Measurements from ENCODE around the gene FBF1.
"Not testable (repeated sequence)": the region's sequence is repeated elsewhere in the genome, so short reads cannot be mapped to it uniquely, and the experiment has no call there.

Gene FBF1

DNA sequence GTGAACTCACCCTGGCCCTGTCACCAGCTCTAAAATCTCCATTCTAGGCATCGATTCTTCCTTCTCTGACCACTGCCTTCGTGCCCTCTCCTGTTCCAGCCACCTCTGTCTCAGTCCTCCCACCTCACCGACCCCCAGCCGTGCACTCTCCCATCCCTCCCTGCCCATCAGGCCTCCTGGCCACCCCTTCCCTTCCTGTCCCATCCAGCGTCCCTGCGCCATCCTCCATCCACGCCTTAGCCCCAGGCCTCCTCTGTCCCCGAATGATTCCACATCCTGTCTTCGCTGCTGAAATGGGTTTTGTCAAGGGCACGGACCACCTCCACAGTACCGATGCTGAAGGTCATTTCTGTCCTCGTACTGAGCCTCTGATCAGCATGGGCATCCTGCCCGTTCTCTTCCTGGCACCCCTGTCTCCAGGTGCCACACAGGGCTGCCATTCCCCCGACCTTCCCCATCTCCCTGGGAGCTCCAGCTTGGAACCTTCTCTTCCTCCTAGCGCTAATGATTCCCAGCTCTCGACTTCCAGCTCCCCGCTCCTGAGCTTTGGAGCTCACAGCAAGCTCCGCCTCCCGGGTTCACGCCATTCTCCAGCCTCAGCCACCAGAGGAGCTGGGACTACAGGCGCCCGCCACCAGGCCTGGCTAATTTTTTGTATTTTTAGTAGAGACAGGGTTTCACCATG is 46.7 kb downstream of the FBF1 start:
- no peak for DNase-seq

- DNase-seq = no peak
Measured at GRCh38 chr17:75893305-75894048, 47.4 kb downstream of the FBF1 start.

DNA sequence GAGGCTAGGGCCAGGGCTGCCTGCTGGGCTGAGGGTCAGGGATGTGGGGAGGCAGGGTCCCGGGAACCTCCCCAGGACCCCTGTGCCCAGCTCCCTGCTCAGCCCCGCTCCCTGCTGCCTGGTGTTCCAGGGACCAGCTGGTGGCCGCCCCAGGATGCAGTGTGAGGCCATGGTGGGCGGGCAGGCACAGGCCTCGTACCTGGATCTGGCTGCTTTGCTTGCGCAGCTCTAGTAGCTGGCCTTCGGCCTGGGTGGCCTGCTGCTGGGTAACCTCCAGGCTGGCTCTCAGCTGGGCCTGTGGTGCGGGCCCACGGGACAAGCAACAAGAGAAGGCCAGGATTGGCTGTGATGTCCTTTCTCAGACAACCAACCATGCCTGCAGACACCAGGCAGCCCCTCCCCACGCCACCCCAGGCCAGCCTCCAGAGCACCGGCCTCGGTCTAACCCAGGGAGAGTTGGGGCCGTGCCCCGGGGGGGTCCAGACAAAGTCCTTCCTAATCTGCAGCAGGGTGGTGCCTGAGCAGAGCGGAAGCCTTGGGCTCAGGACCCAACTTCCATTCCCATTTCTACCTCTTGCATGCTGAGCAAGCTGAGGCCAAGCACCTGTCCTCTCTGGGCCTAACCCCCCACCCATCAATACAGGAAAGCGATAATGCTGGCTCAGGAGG is 48.2 kb downstream of the FBF1 start:
- DNase-seq = no peak

- DNase-seq = no peak
Measured at GRCh38 chr17:75891605-75892555, 49.0 kb downstream of the FBF1 start.

DNA sequence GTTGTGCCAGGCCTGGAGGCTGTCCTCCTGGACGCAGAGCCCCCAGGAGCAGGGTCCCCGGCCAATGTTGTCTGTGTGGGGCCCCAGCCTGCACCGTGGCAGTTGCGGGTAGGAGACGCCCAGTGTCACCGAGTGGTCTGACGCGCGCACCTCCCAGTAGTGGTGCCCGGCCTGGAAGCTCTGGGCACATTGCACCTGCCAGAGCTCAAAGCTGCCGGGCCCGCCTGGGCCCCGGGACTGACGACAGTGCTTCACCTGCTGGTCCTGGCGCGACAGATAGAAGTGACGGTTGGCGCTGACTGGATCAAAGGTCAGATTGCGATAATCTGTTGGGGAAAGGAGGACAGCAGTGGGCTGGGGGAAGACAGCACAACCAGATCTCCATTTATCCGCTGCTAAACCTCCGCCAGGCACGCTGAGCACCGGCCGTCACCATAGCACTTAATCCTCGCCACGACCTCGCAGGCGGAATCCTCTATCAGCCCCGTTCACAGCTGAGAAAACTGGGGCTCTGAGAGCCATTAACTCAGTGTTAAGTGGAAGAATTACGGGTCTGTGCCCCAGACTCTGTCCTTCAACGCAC is 49.7 kb downstream of the FBF1 start:
- no peak for DNase-seq

DNA sequence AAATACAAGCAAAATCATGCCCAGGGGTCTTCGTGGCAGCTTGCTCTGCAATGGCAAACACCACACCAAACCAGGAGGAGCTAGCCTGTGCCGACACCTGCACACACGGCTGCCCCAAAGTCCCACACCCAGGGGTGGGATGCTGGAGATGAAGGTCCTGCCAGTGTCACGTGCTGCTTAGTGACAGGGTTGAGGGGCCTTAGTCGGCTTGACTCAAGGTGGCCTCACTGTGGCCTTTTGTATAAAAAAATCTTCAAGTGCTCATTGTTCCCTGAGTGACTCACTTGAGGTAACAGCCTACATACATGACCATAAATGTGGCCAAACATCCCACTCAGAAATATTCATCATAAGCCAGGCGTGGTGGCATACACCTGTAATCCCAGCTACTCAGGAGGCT is 51.4 kb downstream of the FBF1 start:
- no peak for DNase-seq

- no peak for DNase-seq
Measured at GRCh38 chr17:75888484-75888883, 52.4 kb downstream of the FBF1 start.

DNA sequence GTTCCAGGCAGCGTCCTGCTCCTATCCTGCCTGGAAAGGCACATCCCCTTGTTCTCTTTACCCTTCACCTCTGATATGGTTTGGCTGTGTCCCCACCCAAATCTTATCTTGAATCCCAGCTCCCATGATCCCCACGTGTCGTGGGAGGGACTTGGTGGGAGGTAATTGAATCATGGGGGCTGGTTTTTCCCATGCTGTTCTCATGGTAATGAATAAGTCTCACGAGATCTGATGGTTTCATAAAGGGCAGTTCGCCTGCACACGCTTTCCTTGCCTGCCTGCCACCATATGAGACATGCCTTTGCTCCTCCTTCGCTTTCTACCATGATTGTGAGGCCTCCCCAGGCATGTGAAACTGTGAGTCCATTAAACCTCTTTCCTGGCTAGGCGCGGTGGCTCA is 55.0 kb downstream of the FBF1 start:
- DNase-seq = not testable (repeated sequence)

- DNase-seq = no peak
Measured at GRCh38 chr17:75885431-75885830, 55.4 kb downstream of the FBF1 start.

DNA sequence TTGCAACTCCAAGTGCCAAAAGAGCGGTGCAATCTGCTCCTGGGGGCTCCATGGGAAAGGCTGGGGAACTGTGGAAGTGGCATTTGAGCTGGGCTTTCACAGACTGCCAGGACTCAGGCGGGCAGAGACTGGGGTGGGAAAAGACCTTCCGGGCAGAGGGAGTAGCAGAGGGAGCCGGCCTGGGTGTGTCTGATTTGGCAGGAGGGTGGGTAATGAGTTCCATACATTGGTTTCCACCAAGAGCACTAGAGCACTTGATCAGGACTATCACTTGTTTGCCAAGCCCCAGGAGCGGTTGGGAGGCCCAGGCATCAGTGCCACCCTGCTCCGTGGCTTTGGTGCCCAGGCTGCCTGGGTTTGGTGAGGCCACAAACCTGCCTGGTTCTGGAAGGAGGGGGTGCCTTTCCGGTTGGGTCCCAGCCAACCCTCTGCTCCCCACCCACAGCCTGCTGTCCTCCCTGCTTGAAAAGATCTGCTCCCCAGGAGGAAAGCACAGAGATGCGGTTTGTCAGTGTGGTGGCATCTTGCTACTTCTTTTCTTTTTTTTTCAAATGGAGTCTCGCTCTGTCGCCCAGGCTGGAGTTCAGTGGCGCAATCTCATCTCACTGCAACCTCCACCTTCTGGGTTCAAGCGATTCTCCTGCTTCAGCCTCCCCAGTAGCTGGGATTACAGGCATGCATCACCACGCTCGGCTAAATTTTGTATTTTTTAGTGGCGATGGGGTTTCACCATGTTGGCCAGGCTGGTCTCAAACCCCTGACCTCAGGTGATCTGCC is 59.0 kb downstream of the FBF1 start:
- no peak for DNase-seq

GRCh38 chr17:75880266-75880665 is 60.6 kb downstream of the FBF1 start:
- no peak for DNase-seq

- DNase-seq = no peak
Measured at GRCh38 chr17:75878174-75878998, 62.5 kb downstream of the FBF1 start, which contains the start of gene TRIM47. Gene TRIM47, minus strand, starts transcription at chr17:75878581. Its CDS starts 33 bp downstream, at chr17:75878548.

GRCh38 chr17:75877752-75878173 is 63.1 kb downstream of the FBF1 start:
- DNase-seq = no peak

DNA sequence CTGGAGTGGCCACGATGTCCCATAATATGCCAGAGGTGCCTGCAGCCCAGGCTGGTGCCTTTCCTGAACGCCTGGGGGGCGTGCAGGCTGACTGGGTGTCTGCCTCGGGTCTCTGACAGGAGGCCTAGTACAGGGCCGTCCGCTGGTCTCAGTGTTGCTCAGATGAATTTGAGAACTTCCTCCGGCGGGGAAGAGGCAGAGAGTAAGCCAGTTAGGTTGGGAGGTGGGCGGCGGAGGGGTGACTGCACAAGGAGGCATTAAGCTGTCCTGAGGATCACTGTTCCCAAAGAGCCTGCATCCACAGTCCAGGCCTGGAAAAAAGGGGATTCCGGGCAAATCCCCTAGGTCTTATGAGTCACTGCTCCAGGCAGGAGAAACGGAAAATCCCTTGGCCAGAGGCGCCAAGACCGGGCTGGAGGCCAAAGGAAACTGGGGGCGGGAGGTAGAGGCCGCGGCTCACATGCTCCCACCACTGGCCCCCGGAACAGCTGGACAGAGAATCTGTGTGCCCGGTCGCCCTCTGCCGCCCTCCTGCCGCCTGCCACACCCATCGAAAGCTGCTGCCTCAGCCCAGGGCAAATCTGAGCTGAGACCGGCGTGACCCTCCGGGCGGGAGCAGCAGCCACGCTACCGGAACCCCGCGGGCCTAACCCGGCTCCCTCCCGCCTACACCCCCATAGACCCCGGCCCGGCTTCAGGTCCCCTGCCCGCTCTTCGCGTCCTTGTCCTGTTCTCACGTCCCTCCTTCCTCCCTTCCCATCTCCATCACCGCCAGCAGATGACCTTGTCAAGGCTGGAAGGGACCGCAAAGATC is 63.7 kb downstream of the FBF1 start:
- no peak for DNase-seq

GRCh38 chr17:75876190-75876937 is 64.5 kb downstream of the FBF1 start:
- no peak for DNase-seq

DNA sequence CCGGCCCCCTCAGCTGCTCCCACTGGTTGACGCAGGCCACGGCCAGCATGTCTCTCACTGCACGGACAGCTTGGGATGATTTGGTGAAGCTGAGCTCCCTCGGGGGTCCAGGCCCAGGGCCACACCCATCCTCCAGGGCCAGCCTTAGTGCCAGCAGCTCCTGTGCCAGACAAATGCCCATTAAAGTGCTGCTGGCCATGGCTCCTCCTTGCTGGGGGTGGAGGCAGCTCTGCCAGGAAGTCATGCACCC is 65.0 kb downstream of the FBF1 start:
- DNase-seq = no peak

- no peak for DNase-seq
Measured at GRCh38 chr17:75875182-75875939, 65.5 kb downstream of the FBF1 start.

Data from NCI-H187 treated with DMSO at 0.1 percent for 48 hours (cell line).